GM18951 (cell line): Measurements from ENCODE around the gene TMUB1.

Experiments
- POLR2A ChIP-seq: IDR thresholded peaks from 4 replicates; pipeline ENCODE4 v1.6.1; 2011; ENCODE audit warnings: mild to moderate bottlenecking; ENCODE audit not compliant: insufficient read length, insufficient read depth; ENCODE audit errors: extremely low read depth
- in situ Hi-C: fragments of 300-500 bp; cut with MboI; formaldehyde crosslinking; loops from one replicate; pipeline ENCODE4 v1.12.0; 2022; ENCODE audit warnings: low sequenced_read_pairs, mixed read lengths, inconsistent platforms; ENCODE audit not compliant: unreplicated experiment

Gene TMUB1

GRCh38 chr7:151034312-151035025 is 48.8 kb downstream of the TMUB1 start:
- in situ Hi-C loops: no loop called here
- TF ChIP-seq POLR2A: no peak

- in situ Hi-C loops: no loop called here
- no peak for TF ChIP-seq POLR2A
These were observed 49.4 kb downstream of the TMUB1 start for GRCh38 chr7:151033864-151034249.

- no peak for TF ChIP-seq POLR2A
- in situ Hi-C loops: no loop called here
These were observed 50.1 kb downstream of the TMUB1 start for GRCh38 chr7:151032936-151033863.
